GM10266 (cell line): ENCODE results near the gene MTG2.

ENCODE experiments used
- DNase-seq: peaks from one replicate; pipeline ENCODE4 v3.0.0; 2012; ENCODE audit errors: extremely low spot score
- CTCF ChIP-seq: IDR thresholded peaks from 2 replicates; pipeline ENCODE4 v1.5.1; 2012; ENCODE audit warnings: mild to moderate bottlenecking, low read depth; ENCODE audit not compliant: control insufficient read depth, insufficient read depth; ENCODE audit errors: missing control alignments

MTG2 gene

DNA sequence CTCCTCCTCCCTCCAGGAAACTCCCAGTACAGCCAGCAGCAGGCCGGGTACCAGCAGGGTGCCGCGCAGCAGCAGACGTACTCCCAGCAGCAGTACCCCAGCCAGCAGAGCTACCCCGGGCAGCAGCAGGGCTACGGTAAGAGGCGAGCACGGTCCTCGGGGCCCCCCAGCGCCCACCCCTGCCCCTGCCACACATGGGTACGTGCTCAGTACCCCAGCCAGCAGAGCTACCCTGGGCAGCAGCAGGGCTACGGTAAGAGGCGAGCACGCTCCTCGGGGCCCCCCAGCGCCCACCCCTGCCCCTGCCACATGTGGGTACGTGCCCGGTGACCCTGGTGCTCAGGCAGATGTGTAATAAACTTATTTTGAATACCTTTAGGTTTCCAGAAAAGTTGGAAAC, 10.2 kb upstream of the MTG2 start:
- TF ChIP-seq CTCF = no peak
- no peak for DNase-seq

DNA sequence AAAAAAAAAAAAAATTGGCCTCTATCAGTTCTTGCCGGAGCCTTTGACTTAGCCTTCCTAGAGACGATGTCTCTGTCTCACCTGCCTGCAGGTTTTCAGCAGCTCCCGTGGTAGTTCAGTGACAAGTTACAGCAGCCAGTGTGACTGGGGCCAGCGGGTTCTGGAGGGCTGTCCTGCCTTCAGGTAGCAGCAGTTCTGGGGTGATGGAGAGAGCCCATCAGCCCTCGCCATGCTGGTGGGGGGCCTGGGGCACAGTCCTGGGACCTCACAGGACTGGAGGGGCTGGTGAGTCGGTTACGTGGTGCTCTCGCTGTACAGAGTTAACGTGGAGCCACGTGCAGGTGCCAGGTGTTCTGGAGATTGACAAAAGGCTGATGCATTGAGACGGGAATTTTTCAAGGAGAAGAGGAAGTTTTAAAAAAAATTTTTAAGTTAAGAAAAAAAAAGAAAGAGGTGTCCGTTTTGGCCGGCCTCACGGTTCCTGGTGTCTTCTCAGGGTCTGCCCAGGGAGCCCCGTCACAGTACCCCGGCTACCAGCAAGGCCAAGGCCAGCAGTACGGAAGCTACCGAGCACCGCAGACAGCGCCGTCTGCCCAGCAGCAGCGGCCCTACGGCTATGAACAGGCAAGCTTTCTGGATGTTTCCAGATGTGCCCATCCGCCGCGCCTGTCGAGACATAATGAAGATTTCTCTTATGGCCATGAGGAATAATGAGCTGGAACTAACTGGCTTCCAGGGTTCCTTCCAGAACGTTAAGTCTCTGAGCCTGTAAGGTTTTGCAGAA, 8.6 kb upstream of the MTG2 start:
- TF ChIP-seq CTCF = no peak
- no peak for DNase-seq

GRCh38 chr20:62174870-62175624, 7.8 kb upstream of the MTG2 start:
- no peak for TF ChIP-seq CTCF
- no peak for DNase-seq

DNA sequence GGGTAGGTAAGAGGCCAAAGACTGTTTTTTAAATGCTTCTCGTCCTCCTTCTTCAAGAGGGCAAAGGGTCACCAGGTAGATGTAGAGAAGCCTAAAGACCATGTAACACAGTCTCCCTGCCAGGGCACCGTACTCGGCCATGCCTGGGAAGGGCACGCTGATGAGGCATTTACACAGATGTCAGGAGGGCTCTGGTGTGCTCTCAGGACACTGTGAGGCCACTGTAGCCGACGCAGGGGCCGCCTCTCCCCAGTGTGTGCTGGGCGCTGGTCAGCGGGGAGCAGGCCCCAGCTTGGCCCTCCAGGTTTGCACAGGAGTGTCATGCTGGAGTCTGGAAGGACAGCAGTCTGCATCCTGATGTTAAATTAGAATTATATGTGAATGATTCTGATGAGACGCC, 7.1 kb upstream of the MTG2 start:
- no peak for DNase-seq
- no peak for TF ChIP-seq CTCF

GRCh38 chr20:62176866-62177265, 6.0 kb upstream of the MTG2 start:
- TF ChIP-seq CTCF = no peak
- no peak for DNase-seq

GRCh38 chr20:62177307-62177706, 5.5 kb upstream of the MTG2 start:
- DNase-seq = no peak
- TF ChIP-seq CTCF = no peak

GRCh38 chr20:62178316-62179161, 4.3 kb upstream of the MTG2 start:
- DNase-seq = no peak
- TF ChIP-seq CTCF = no peak
